Mesendoderm (in vitro differentiated cells): ENCODE data around the gene USP36.
"Not testable (repeated sequence)": the region's sequence is repeated elsewhere in the genome, so short reads cannot be mapped to it uniquely, and the experiment has no call there.

Experiments
- DNase-seq: peaks from one replicate; pipeline ENCODE4 v3.0.0; 2013
- H2AK5ac ChIP-seq: 2 replicates; pipeline ENCODE4 v1.6.1; 2013; ENCODE audit warnings: low read length, inconsistent platforms
- H2BK120ac ChIP-seq: 2 replicates; pipeline ENCODE4 v1.6.1; 2013; ENCODE audit warnings: low read depth, mild to moderate bottlenecking, low read length, moderate library complexity, mixed read lengths
- H2BK15ac ChIP-seq: replicated peaks from 2 replicates; pipeline ENCODE4 v1.6.1; 2013; ENCODE audit warnings: low read depth, mild to moderate bottlenecking, moderate library complexity
- H2BK5ac ChIP-seq: 2 replicates; pipeline ENCODE4 v1.6.1; 2013; ENCODE audit warnings: low read length, inconsistent platforms
- H3K18ac ChIP-seq: 2 replicates; pipeline ENCODE4 v1.6.1; 2013; ENCODE audit warnings: mild to moderate bottlenecking, low read length, mixed read lengths
- H3K23ac ChIP-seq: one replicate; pipeline ENCODE4 v1.6.1; 2013; ENCODE audit warnings: low read length
- H3K27ac ChIP-seq: 2 replicates; pipeline ENCODE4 v1.5.1; 2013; ENCODE audit warnings: low read depth, mild to moderate bottlenecking, inconsistent platforms, low read length, moderate library complexity
- H3K27me3 ChIP-seq: 2 replicates; pipeline ENCODE4 v1.6.1; 2013; ENCODE audit warnings: low read length, control low read depth, mild to moderate bottlenecking, inconsistent platforms; ENCODE audit not compliant: insufficient read depth, poor library complexity
- H3K36me3 ChIP-seq: 2 replicates; pipeline ENCODE4 v1.6.1; 2013; ENCODE audit warnings: low read length, inconsistent platforms; ENCODE audit not compliant: control insufficient read depth, insufficient read depth
- H3K4ac ChIP-seq: one replicate; pipeline ENCODE4 v1.6.1; 2013; ENCODE audit warnings: low read depth, mild to moderate bottlenecking, low read length, moderate library complexity
- H3K4me1 ChIP-seq: 2 replicates; pipeline ENCODE4 v1.6.1; 2013; ENCODE audit warnings: low read depth, low read length, inconsistent platforms; ENCODE audit not compliant: control insufficient read depth
- H3K4me2 ChIP-seq: 2 replicates; pipeline ENCODE4 v1.6.1; 2013; ENCODE audit warnings: low read length
- H3K4me3 ChIP-seq: 2 replicates; pipeline ENCODE4 v1.5.1; 2013; ENCODE audit warnings: mild to moderate bottlenecking, low read length
- H3K56ac ChIP-seq: one replicate; pipeline ENCODE4 v1.6.1; 2013; ENCODE audit warnings: low read length
- H3K79me1 ChIP-seq: 2 replicates; pipeline ENCODE4 v1.6.1; 2013; ENCODE audit warnings: low read length, inconsistent platforms
- H3K79me2 ChIP-seq: 2 replicates; pipeline ENCODE4 v1.6.1; 2013; ENCODE audit warnings: mild to moderate bottlenecking, low read length; ENCODE audit not compliant: control insufficient read depth, insufficient read depth
- H3K9ac ChIP-seq: 2 replicates; pipeline ENCODE4 v1.6.1; 2013; ENCODE audit warnings: low read length, inconsistent platforms
- H4K5ac ChIP-seq: one replicate; pipeline ENCODE4 v1.6.1; 2013; ENCODE audit warnings: low read length
- H4K8ac ChIP-seq: one replicate; pipeline ENCODE4 v1.6.1; 2013; ENCODE audit warnings: low read depth, mild to moderate bottlenecking, control low read depth, low read length, moderate library complexity
- whole genome bisulfite sequencing: extraction: QIAGEN DNeasy Blood & Tissue Kit; methylation state at CpG from one replicate; pipeline ENCODE4 v1.1.7; 2013; ENCODE audit warnings: low lambda C conversion rate, missing lambda C conversion rate; ENCODE audit not compliant: insufficient coverage; ENCODE audit errors: extremely low coverage; 5-methylcytosine and 5-hydroxymethylcytosine counted together

USP36 gene

GRCh38 chr17:78882540-78883088, 42.0 kb upstream of the USP36 start:
- no peaks in the 10 kb centered on the region for H3K4me1 ChIP-seq
- H3K27me3 ChIP-seq = no peaks in the 10 kb centered on the region
- no peak overlapping the region for H3K4me3 ChIP-seq
- no peak overlapping the region for H3K23ac ChIP-seq
- H3K4me2 ChIP-seq = no peak overlapping the region
- H4K8ac ChIP-seq = no peak overlapping the region
- H2BK5ac ChIP-seq = no peak overlapping the region
- peak; percentile 30 for DNase-seq
- H2AK5ac ChIP-seq = no peak overlapping the region
- H3K79me1 ChIP-seq = no peaks in the 10 kb centered on the region
- H3K56ac ChIP-seq = peak overlapping the region; percentile 42
- H2BK15ac ChIP-seq = no peak overlapping the region
- H3K18ac ChIP-seq = no peak overlapping the region
- no peak overlapping the region for H3K9ac ChIP-seq
- H4K5ac ChIP-seq = no peak overlapping the region
- H3K27ac ChIP-seq = peak overlapping the region; percentile 41
- H3K36me3 ChIP-seq = no peaks in the 10 kb centered on the region
- no peaks in the 10 kb centered on the region for H3K79me2 ChIP-seq
- H3K4ac ChIP-seq = no peak overlapping the region
- no CpG with 5 or more reads among the region's 14 CpGs for WGBS
- no peak overlapping the region for H2BK120ac ChIP-seq

DNA sequence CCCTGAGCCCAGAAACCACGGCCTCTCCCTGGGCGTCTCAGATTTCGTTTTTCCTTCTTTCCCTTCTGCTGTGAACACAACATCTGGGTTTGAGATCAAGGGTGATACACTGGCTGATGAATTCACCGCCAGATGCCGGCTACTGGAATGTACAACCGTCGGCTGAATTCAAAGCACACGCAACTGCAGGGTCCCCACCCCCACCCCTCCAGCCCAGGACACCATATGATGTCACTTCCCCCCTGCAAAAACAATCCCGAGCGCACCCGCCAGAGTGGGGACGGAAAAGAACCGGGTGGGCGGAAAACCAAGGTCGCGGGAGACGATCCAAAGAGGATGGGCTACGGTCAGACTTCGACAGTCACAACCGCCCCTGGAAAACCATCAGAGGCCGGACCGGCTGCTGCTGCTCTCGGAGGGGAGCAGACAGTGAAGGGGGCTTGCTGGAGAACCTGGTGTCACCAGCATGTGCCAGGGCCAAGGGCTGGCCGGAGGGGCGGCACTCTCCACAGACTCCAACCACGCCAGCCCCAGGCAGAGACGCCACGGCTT, 39.1 kb upstream of the USP36 start:
- no peak overlapping the region for H3K18ac ChIP-seq
- H3K23ac ChIP-seq = no peak overlapping the region
- H3K4ac ChIP-seq = no peak overlapping the region
- no peak overlapping the region for H4K5ac ChIP-seq
- no peaks in the 10 kb centered on the region for H3K79me1 ChIP-seq
- H2BK5ac ChIP-seq = no peak overlapping the region
- no peak overlapping the region for H3K27ac ChIP-seq
- no CpG with 5 or more reads among the region's 28 CpGs for WGBS
- no peak overlapping the region for H3K4me3 ChIP-seq
- H3K36me3 ChIP-seq = no peaks in the 10 kb centered on the region
- no peak overlapping the region for H2BK15ac ChIP-seq
- H3K56ac ChIP-seq = peak overlapping the region; percentile 2
- H2BK120ac ChIP-seq = no peak overlapping the region
- H3K4me2 ChIP-seq = no peak overlapping the region
- no peak overlapping the region for H2AK5ac ChIP-seq
- no peak overlapping the region for H4K8ac ChIP-seq
- no peaks in the 10 kb centered on the region for H3K4me1 ChIP-seq
- no peaks in the 10 kb centered on the region for H3K27me3 ChIP-seq
- H3K9ac ChIP-seq = no peak overlapping the region
- H3K79me2 ChIP-seq = no peaks in the 10 kb centered on the region
- DNase-seq = no peak

- no peak overlapping the region for H4K8ac ChIP-seq
- no peaks in the 10 kb centered on the region for H3K79me2 ChIP-seq
- no peak overlapping the region for H2BK15ac ChIP-seq
- no peak overlapping the region for H3K4me2 ChIP-seq
- no peaks in the 10 kb centered on the region for H3K36me3 ChIP-seq
- H2BK5ac ChIP-seq = no peak overlapping the region
- H3K4ac ChIP-seq = no peak overlapping the region
- no peak overlapping the region for H3K18ac ChIP-seq
- no peak overlapping the region for H3K4me3 ChIP-seq
- no peak overlapping the region for H2AK5ac ChIP-seq
- H3K27ac ChIP-seq = no peak overlapping the region
- H3K4me1 ChIP-seq = no peaks in the 10 kb centered on the region
- no peak overlapping the region for H3K9ac ChIP-seq
- H2BK120ac ChIP-seq = no peak overlapping the region
- no peaks in the 10 kb centered on the region for H3K27me3 ChIP-seq
- H3K23ac ChIP-seq = no peak overlapping the region
- H4K5ac ChIP-seq = no peak overlapping the region
- no peak overlapping the region for H3K56ac ChIP-seq
- no peaks in the 10 kb centered on the region for H3K79me1 ChIP-seq
- no CpG with 5 or more reads among the region's 14 CpGs for WGBS
- DNase-seq = no peak
These were observed 38.4 kb upstream of the USP36 start for GRCh38 chr17:78878871-78879527.

DNA sequence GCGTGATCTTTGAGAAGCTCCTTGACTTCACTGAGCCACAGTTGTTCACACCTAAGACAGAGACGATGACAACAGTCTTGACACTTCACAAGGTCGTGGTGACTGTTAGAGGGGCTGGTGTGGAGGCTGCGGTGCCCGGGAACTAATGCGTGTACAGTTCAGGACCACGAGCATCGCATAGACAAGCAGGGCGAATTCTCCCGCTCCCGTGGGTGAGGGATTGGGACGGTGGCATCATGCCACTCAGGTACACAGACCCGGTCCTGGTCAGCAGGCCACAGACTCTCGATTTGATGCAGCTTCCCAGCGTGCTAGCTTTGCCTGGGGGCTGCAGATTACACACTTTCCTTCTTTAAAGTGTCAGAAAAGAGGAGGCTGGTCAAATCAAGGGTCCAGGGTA, 37.6 kb upstream of the USP36 start:
- Histone ChIP-seq H3K9ac (no peak overlapping the region), H2AK5ac (no peak overlapping the region), H2BK15ac (no peak overlapping the region), H2BK120ac (no peak overlapping the region), H4K5ac (no peak overlapping the region), H3K4me3 (no peak overlapping the region), H3K23ac (no peak overlapping the region), H3K4me1 (no peaks in the 10 kb centered on the region), H2BK5ac (no peak overlapping the region), H3K4ac (no peak overlapping the region), H3K27me3 (no peaks in the 10 kb centered on the region), H3K4me2 (no peak overlapping the region), H4K8ac (no peak overlapping the region), H3K79me2 (no peaks in the 10 kb centered on the region), H3K27ac (no peak overlapping the region), H3K36me3 (no peaks in the 10 kb centered on the region), H3K79me1 (no peaks in the 10 kb centered on the region), H3K18ac (no peak overlapping the region), H3K56ac (no peak overlapping the region)
- DNase-seq = no peak
- WGBS = no CpG with 5 or more reads among the region's 15 CpGs

GRCh38 chr17:78876954-78877517, 36.4 kb upstream of the USP36 start:
- not testable (repeated sequence) for H4K8ac ChIP-seq, H3K4me2 ChIP-seq

More at GRCh38 chr17:78876954-78877517, 36.4 kb upstream of the USP36 start:
- H3K4me3 ChIP-seq, H3K9ac ChIP-seq, H3K4me1 ChIP-seq, H2BK120ac ChIP-seq, H3K27ac ChIP-seq, H3K56ac ChIP-seq, H3K4ac ChIP-seq, H4K5ac ChIP-seq, H2BK5ac ChIP-seq, H3K18ac ChIP-seq, H3K79me2 ChIP-seq, H3K36me3 ChIP-seq, H3K23ac ChIP-seq, H3K27me3 ChIP-seq, H2AK5ac ChIP-seq, H2BK15ac ChIP-seq, H3K79me1 ChIP-seq, DNase-seq: not testable (repeated sequence)
- no CpG with 5 or more reads among the region's 8 CpGs for whole genome bisulfite sequencing
